Caco-2 (cell line): ENCODE results near the gene MANSC4. TPM values are rescaled to one million over a fixed set of nuclear protein-coding genes. Genes with fewer than 3 reads are reported as not detected.

Experiments
- BruUV-seq: library from RNA; stranded (reverse); fragments of 400-500 nt; replicated peaks from 2 replicates; lab custom pipeline; 2021; lab: Mats Ljungman, UMichigan
- CTCF ChIA-PET: fragments of 300-600 bp; sonication (Branson Sonifier 250); formaldehyde crosslinking; loops from one replicate; lab custom pipeline; 2022; ENCODE audit warnings: antibody characterized with exemption; lab: Charles Lee
- POLR2A ChIA-PET: fragments of 300-600 bp; sonication (Branson Sonifier 250); formaldehyde crosslinking; loops from one replicate; lab custom pipeline; 2022; ENCODE audit warnings: antibody characterized with exemption; lab: Charles Lee
- DNase-seq, 2 experiments: peaks; one replicate each; pipeline versions ENCODE4 v3.0.0 to v3.0.0-alpha.2; 2020 to 2022
- H3K27me3 ChIP-seq: replicated peaks from 2 replicates; pipeline ENCODE4 v1.6.0; 2011; ENCODE audit warnings: low read length; ENCODE audit not compliant: control insufficient read depth, insufficient read depth
- H3K36me3 ChIP-seq: 2 replicates; pipeline ENCODE4 v1.5.1; 2011; ENCODE audit warnings: low read length; ENCODE audit not compliant: control insufficient read depth, insufficient read depth
- H3K4me1 ChIP-seq: fragments of 250-450 bp; sonication (Bioruptor Pico); 2 replicates; pipeline ENCODE4 v1.5.1; 2020; ENCODE audit warnings: mild to moderate bottlenecking
- H3K4me3 ChIP-seq: 2 replicates; pipeline ENCODE4 v1.5.1; 2011; ENCODE audit warnings: low read depth, mild to moderate bottlenecking, control low read depth, low read length
- H3K9me3 ChIP-seq: fragments of 250-450 bp; sonication (Bioruptor Pico); 2 replicates; pipeline ENCODE4 v1.5.1; 2020; ENCODE audit warnings: mild to moderate bottlenecking, moderate library complexity
- H3K27ac Mint-ChIP-seq: one replicate; pipeline ENCODE4 v1.8.0; 2022; ENCODE audit warnings: mixed read lengths; ENCODE audit not compliant: unreplicated experiment
- H3K27me3 Mint-ChIP-seq: one replicate; pipeline ENCODE4 v1.8.0; 2022; ENCODE audit warnings: mixed read lengths; ENCODE audit not compliant: insufficient read depth, unreplicated experiment
- H3K36me3 Mint-ChIP-seq: one replicate; pipeline ENCODE4 v1.8.0; 2022; ENCODE audit warnings: mild to moderate bottlenecking, mixed read lengths; ENCODE audit not compliant: insufficient read depth, unreplicated experiment
- H3K4me1 Mint-ChIP-seq: one replicate; pipeline ENCODE4 v1.8.0; 2022; ENCODE audit warnings: low read depth, mixed read lengths; ENCODE audit not compliant: unreplicated experiment
- H3K4me3 Mint-ChIP-seq: one replicate; pipeline ENCODE4 v1.8.0; 2022; ENCODE audit warnings: mild to moderate bottlenecking, moderate library complexity, mixed read lengths; ENCODE audit not compliant: unreplicated experiment
- H3K9me3 Mint-ChIP-seq: one replicate; pipeline ENCODE4 v1.8.0; 2022; ENCODE audit warnings: mixed read lengths; ENCODE audit not compliant: unreplicated experiment
- CTCF ChIP-seq, 2 experiments: fragments of 200-600 bp in 1 of 2; IDR thresholded peaks; 1 replicate in 1 of 2; 2 replicates in 1 of 2; pipeline versions ENCODE4 v1.5.1 to v1.8.0; 2011 to 2022; ENCODE audit warnings: antibody characterized with exemption in 1 of 2, control low read depth in 1 of 2, inconsistent platforms in 1 of 2, low read depth in 1 of 2, low read length in 1 of 2, mild to moderate bottlenecking in 1 of 2, moderate library complexity in 1 of 2; ENCODE audit not compliant: insufficient read depth in 1 of 2, severe bottlenecking in 1 of 2, unreplicated experiment in 1 of 2
- intact Hi-C: fragments of 100-400 bp; cut with micrococcal nuclease; formaldehyde crosslinking; loops from one replicate; pipeline ENCODE4 v1.10.0; 2022; ENCODE audit not compliant: unreplicated experiment
- total RNA-seq: library from RNA; stranded (reverse); gene quantifications from 2 replicates; pipeline ENCODE4 v1.2.3, GENCODE V29; 2022

Gene MANSC4
- total RNA-seq, 1 experiment from 2014 or later: not detected

DNA sequence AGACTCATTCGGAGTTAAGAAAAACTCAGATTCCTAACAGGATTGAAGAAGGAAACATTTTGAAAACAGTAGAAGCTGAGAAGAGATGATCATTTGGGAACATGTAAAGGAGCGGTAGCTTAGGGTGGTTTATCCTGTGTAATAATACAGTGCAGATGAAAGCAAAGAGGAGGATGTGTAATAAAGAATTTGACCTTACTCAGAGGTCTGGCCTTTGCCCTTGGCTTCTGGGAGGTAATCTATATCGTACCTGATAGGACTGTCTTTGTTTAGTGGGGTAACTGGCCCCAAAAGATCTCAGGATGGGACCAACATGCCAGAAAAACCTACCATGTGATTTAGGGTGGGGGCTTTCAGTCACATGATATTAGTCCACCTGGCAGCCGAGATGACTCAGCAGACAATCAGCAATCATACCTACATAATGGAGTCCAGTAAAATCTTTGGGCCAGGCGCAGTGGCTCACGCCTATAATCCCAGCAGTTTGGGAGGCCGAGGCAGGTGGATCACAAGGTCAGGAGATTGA is 23.3 kb downstream of the MANSC4 start:
- intact Hi-C loops: no loop called here
- H3K9me3 Mint-ChIP-seq: no peaks in the 10 kb centered on the region
- TF ChIP-seq CTCF (IDR thresholded peaks at IDR 0.05; ENCODE audit: insufficient read depth in 1 of 2, low read depth in 1 of 2, low read length in 1 of 2, severe bottlenecking in 1 of 2, unreplicated experiment in 1 of 2): no peak
- H3K4me3 Mint-ChIP-seq: no peak overlapping the region
- POLR2A ChIA-PET: no interaction called here
- peaks cover 14% of the 10 kb centered on the region for H3K4me1 Mint-ChIP-seq
- Histone ChIP-seq H3K4me3 (no peak overlapping the region), H3K36me3 (no peaks in the 10 kb centered on the region), H3K27me3 (no peaks in the 10 kb centered on the region), H3K4me1 (peaks cover 13% of the 10 kb centered on the region), H3K9me3 (no peaks in the 10 kb centered on the region)
- CTCF ChIA-PET: no interaction called here
- no TSS peak for BruUV-seq
- H3K36me3 Mint-ChIP-seq: peaks cover 41% of the 10 kb centered on the region
- H3K27ac Mint-ChIP-seq: peak overlapping the region; percentile 6
- DNase-seq: no peak
- H3K27me3 Mint-ChIP-seq: no peaks in the 10 kb centered on the region

DNA sequence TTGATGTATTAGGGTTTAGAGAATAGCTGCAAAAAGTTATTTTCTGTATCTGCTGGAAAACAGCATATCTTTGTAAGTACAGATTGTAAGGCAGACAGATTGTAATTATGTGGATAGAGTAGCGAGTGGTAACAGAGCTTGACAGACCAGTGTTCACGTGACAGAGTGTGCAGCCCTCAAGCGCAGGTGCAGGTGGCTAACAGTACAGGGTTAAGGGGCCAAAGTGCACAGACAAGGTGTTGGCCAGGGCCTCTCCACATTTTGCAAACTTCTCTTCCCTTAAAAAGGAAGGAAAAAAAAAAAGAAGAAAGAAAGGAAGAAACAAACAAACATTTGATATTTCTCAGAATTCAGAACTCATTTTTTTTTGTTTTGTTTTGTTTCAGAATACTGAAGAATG is 25.2 kb downstream of the MANSC4 start:
- H3K36me3 ChIP-seq: no peaks in the 10 kb centered on the region
- H3K9me3 ChIP-seq: no peaks in the 10 kb centered on the region
- no TSS peak for BruUV-seq
- no peak overlapping the region for H3K4me3 ChIP-seq
- no peaks in the 10 kb centered on the region for H3K27me3 ChIP-seq
- peaks cover 18% of the 10 kb centered on the region for H3K4me1 ChIP-seq
- Mint-ChIP-seq H3K36me3 (peaks cover 52% of the 10 kb centered on the region), H3K27me3 (no peaks in the 10 kb centered on the region), H3K4me1 (peaks cover 14% of the 10 kb centered on the region), H3K4me3 (no peak overlapping the region), H3K27ac (no peak overlapping the region), H3K9me3 (no peaks in the 10 kb centered on the region)
- TF ChIP-seq CTCF (IDR thresholded peaks at IDR 0.05; ENCODE audit: insufficient read depth in 1 of 2, low read depth in 1 of 2, low read length in 1 of 2, severe bottlenecking in 1 of 2, unreplicated experiment in 1 of 2): no peak
- POLR2A ChIA-PET: no interaction called here
- no peak for DNase-seq
- CTCF ChIA-PET: interaction anchor here (0.7 kb wide), 1 partner anchor 187 kb away, joined by 7 read pairs; no protein-coding TSS in a partner anchor
- intact Hi-C loops: no loop called here

DNA sequence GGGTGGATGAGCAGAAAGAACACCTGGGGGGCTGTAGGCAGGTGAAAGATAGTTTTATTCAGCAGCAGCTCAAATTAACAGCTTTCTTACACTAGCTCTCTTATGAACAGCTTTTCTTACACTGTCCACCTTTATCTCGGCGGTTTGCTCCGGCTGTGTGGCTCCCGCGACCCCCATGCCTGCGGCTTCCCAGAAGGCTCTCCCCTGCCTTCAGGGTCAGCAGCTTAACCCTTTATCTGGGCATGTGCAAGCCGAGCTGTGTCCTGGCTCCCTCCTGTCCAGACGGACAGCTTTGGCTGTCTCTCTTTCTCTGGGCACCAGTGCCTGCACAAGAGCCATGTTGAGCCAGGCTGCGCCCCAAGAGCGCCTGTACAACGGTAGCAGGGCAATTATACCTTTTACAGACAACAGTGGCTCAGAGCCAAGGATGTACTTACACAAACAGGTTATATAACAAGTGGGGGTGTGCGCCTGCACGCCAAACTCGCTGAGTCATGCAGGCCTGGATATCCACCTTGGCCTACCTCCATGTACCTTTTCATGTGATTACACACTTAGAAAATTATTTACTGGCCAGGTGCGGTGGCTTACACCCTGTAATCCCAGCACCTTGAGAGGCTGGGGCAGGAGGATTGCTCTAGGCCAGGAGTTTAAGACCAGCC is 28.5 kb downstream of the MANSC4 start:
- peak in 1 of 2 experiments; percentile 53 for DNase-seq
- no peak overlapping the region for H3K4me3 Mint-ChIP-seq
- H3K27ac Mint-ChIP-seq: no peak overlapping the region
- ChIA-PET POLR2A (no interaction called here), CTCF (no interaction called here)
- H3K9me3 Mint-ChIP-seq: no peaks in the 10 kb centered on the region
- Histone ChIP-seq H3K27me3 (no peaks in the 10 kb centered on the region), H3K9me3 (no peaks in the 10 kb centered on the region), H3K36me3 (no peaks in the 10 kb centered on the region), H3K4me1 (peaks cover 13% of the 10 kb centered on the region), H3K4me3 (no peak overlapping the region)
- peaks cover 11% of the 10 kb centered on the region for H3K4me1 Mint-ChIP-seq
- BruUV-seq: no TSS peak
- TF ChIP-seq CTCF (IDR thresholded peaks at IDR 0.05; ENCODE audit: insufficient read depth in 1 of 2, low read depth in 1 of 2, low read length in 1 of 2, severe bottlenecking in 1 of 2, unreplicated experiment in 1 of 2): no peak
- no peaks in the 10 kb centered on the region for H3K27me3 Mint-ChIP-seq
- intact Hi-C loops: no loop called here
- H3K36me3 Mint-ChIP-seq: peaks cover 45% of the 10 kb centered on the region
